ENCODE results near the gene UNC5A.

Gene UNC5A

DNA sequence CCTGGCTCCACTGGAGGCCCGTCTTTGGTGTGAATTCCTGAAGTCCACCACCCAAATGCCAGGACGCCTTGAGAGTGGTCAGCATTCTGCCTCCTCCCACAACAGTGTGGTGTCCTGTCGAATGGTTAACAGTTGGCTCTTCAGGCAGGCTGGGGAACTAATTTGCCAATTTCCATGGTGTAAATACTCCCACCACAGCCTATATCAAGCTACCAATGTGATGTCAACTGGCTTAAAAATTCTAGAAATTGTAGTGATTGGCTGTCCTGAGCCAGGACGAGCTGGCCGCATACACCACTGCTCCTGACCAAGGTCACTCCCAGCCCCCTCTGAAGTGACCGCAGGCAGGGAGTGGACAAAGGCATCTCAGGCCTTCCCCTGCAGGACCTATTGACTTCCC, 11.1 kb downstream of the UNC5A start:
- no peak for DNase-seq (ENCODE audit: low read depth in 2 of 2)

GRCh38 chr5:176822041-176822792, 11.9 kb downstream of the UNC5A start:
- DNase-seq (ENCODE audit: low read depth in 2 of 2): no peak

GRCh38 chr5:176822793-176823481, 12.6 kb downstream of the UNC5A start:
- no peak for DNase-seq (ENCODE audit: low read depth in 2 of 2)

DNA sequence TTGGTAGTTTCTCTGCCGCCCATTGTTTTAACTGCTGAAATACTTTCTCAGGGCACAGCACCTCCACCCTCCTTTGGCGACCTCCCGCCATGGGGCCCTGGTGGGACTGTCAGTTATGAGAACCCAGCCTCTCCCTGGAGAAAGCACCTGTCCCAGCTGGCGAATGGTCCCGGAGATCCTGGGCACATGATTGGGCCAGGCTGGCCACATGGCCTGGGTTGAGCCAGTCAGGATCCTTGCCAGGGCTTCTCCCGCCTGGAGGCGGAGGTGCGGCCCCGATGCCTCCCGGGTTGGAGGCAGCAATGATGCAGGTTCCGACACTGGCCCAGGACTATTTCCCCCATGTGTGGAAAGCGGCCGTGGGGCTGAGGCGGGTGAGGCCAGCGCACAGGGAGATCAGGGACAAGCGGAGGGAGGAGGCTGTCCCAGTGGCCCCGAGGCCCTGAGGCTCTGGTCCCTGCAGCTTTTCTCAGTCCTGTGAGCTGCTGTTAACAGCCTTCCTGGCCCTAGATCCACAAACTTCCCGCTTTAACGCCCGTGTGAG, 13.6 kb downstream of the UNC5A start:
- DNase-seq (ENCODE audit: low read depth in 2 of 2): no peak

DNA sequence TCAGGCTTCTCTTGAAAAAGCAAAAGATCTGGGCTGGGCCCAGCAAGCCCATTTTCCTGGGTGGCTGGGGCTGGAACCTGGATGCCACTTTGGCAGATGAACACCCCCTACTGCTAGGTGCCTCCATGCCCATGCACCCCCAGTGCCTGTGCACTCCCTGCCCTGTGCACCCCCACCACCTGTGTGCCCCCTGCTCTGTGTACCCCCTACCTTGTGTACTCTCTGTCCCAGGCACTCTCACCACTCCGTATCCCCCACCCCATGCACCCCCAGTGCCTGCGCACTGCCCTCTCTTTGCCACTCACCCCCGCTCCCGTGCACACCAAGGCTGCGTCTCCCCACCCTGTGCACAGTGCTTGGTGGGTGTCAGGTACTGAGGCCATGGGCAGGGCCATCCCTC, 14.2 kb downstream of the UNC5A start:
- no peak for DNase-seq (ENCODE audit: low read depth in 2 of 2)

- no peak for DNase-seq (ENCODE audit: low read depth in 2 of 2)
Measured at GRCh38 chr5:176825234-176825633, 14.9 kb downstream of the UNC5A start.

- no peak for DNase-seq (ENCODE audit: low read depth in 2 of 2)
Measured at GRCh38 chr5:176825957-176826356, 15.6 kb downstream of the UNC5A start.

DNA sequence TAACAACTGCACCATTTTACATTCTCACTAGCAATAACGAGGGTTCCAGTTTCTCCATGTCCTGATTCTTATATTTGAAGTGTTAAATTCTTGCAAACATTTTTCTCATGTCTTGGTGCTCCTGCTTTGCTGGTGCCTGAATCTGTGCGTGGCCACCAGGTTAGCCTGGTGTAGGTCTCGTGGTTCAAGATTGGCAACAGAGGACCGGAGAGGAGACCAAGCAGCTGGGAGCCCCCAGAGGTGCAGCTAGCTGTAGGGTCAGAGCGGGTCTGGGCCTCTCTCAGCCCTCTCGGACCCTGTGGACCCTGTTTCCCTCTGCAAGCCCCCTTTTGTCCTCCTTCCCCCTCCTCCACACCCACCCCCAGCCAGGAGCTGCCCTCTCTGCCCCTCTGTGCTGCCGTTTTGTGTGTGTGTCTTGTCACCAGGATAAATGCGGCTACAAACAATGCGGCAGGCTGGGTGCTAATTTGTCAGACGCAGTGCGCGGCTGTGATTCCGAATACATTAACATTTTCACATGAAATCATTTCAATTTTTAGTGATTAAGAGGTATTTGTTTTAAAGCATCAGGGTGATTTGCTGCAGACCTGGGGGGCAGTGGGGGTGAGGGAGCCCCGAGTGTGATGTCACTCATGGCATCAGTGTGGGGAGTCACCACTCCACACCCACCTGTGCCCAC, 17.5 kb downstream of the UNC5A start:
- no peak for DNase-seq (ENCODE audit: low read depth in 2 of 2)

- no peak for DNase-seq (ENCODE audit: low read depth in 2 of 2)
Measured at GRCh38 chr5:176829320-176829719, 19.0 kb downstream of the UNC5A start.

GRCh38 chr5:176830422-176830994, 20.1 kb downstream of the UNC5A start:
- no peak for DNase-seq (ENCODE audit: low read depth in 2 of 2)

- DNase-seq (ENCODE audit: low read depth in 2 of 2): no peak
Measured at GRCh38 chr5:176830995-176831423, 20.6 kb downstream of the UNC5A start.

GRCh38 chr5:176831425-176831824, 21.1 kb downstream of the UNC5A start:
- no peak for DNase-seq (ENCODE audit: low read depth in 2 of 2)

DNA sequence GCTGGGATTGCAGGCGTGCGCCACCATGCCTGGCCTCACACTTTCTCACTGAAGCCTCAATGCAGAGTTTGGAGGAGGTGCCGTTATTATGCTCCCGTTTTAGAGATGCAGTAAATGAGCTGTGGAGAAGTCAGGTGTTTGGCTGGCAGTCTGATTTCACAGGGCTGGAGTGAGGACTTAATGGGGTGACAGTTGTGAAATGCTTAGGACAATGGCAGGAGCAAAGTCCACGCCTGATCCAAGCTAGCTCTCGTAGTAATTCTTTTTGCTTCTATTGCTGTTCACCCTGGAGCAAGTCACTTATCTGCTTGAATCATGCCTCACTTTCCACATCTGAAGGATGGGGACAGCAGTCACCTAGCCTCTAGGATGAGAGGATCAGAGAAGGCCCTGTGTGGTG, 21.8 kb downstream of the UNC5A start:
- DNase-seq (ENCODE audit: low read depth in 2 of 2): no peak

DNA sequence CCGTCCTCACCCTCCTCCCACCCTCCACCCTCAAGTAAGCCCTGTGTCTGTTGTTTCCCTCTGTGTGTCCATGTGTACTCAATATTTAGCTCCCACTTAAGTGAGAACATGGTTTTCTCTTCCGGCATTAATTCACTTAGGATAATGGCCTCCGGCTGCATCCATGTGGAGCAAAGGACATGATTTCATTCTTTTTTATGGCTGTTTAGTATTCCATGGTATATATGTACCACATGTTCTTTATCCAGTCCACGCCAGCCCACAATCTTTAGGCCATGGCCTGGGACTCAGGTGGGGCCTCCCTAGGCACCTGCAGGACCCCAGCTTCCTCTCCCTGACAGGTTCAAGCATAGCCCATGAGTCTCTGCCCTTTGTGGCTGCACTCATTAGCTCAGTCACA, 22.9 kb downstream of the UNC5A start:
- no peak for DNase-seq (ENCODE audit: low read depth in 2 of 2)

GRCh38 chr5:176835918-176836317, 25.6 kb downstream of the UNC5A start:
- no peak for DNase-seq (ENCODE audit: low read depth in 2 of 2)

DNA sequence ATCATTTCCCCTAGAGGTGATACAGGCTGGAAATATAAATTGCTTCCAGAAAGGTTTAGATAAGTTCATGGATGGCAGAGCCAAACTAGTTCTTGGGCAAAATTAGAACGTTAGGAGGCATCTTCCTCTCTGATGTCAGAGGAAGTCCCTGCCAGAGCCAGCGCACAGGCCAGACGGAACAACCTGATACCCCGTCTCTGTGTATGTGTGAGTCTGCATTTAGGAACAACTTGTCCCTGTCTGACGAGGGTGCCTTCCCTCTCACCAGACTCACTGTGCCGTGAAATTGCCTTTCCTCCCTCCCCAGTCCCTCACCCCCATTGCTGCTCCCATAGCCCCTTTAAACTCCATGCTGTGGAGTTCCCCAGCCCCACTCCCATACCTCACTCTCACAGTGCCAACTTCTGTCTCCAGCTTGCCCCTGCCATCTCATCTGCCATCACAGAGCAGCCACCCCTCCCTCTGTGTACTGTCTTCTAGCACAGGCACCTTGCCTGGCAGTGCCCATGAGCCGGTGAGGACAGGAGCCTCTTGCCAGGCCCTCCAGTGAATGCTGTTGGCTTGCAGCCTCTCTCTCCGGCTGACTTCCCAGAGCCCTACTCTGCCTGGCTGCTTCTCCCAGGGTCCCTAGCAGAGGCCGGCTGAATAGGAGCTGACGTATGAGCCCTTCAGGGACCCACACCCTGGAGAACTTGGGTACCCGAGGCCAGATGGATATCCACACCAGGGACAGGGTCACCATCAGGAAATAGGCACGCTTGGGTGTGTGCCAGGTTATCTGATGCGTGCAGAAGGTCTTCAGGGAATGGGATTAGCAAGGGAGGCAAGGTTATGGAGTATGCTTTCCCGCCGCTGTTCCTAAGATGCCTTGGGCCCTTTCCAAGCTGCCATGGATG, 26.7 kb downstream of the UNC5A start:
- DNase-seq (ENCODE audit: low read depth in 2 of 2): no peak

- peak; percentile 14 to 25 for DNase-seq (ENCODE audit: low read depth in 2 of 2)
Measured at GRCh38 chr5:176837707-176838115, 27.4 kb downstream of the UNC5A start.

- DNase-seq (ENCODE audit: low read depth in 2 of 2): no peak
Measured at GRCh38 chr5:176843673-176844072, 33.3 kb downstream of the UNC5A start.

DNA sequence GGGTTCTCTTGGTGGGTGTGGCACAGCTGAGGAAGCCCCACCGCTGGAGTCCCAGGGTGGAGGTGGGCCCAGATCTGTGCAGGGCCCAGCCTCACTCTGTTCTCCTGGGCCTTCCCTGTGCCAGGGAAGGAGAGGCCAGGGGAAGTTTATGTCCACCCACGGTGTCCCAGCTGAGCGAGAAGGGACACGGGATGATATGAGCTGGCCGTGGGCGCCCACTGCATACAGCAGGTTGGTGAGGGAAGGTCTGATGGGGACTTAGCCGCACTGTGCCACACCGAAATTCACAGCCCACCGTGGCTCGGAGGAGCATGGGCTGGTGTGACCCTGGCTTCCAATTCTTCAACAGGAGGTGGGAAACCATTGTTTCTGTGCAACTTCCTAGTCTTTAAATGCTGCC, 33.9 kb downstream of the UNC5A start:
- no peak for DNase-seq (ENCODE audit: low read depth in 2 of 2)

GRCh38 chr5:176844706-176845391, 34.5 kb downstream of the UNC5A start:
- DNase-seq (ENCODE audit: low read depth in 2 of 2): no peak

- no peak for DNase-seq (ENCODE audit: low read depth in 2 of 2)
Measured at GRCh38 chr5:176845392-176845713, 35.0 kb downstream of the UNC5A start.
